Neuron (in vitro differentiated cells): ENCODE data around the gene SRL.

Source experiments
- H2AFZ ChIP-seq: one replicate; pipeline ENCODE4 v1.6.1; 2013; ENCODE audit warnings: low read depth, mild to moderate bottlenecking, inconsistent platforms, low read length, moderate library complexity
- H3K27me3 ChIP-seq: one replicate; pipeline ENCODE4 v1.6.1; 2013; ENCODE audit warnings: low read length; ENCODE audit not compliant: insufficient read depth
- H3K36me3 ChIP-seq: one replicate; pipeline ENCODE4 v1.6.1; 2013; ENCODE audit warnings: low read length; ENCODE audit not compliant: insufficient read depth
- H3K4me1 ChIP-seq: one replicate; pipeline ENCODE4 v1.6.1; 2013; ENCODE audit warnings: low read length; ENCODE audit not compliant: insufficient read depth
- H3K4me3 ChIP-seq: 2 replicates; pipeline ENCODE4 v1.5.1; 2013; ENCODE audit warnings: mild to moderate bottlenecking, low read length, moderate library complexity
- H3K9me3 ChIP-seq: one replicate; pipeline ENCODE4 v1.6.1; 2013; ENCODE audit warnings: low read length

Gene SRL

DNA sequence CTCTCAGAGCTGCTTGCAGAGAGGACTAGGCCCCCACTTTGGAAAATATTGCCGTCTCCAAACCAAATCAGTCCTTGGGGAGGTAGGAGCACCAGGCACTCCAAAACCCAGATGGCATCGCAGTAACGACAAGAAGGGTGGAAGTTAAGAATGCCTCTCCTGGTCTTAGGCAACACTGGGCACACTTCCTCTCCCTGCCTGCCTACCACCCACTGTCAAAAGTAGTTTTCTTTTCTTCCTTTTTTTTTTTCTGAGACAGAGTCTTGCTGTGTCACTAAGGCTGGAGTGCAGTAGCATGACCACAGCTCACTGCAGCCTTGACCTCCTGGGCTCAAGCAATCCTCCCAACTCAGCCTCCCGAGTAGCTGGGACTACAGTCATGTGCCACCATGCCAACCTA, 47.2 kb downstream of the SRL start:
- Histone ChIP-seq H3K36me3 (no peaks in the 10 kb centered on the region), H3K27me3 (no peaks in the 10 kb centered on the region), H3K9me3 (peaks cover 2% of the 10 kb centered on the region)

DNA sequence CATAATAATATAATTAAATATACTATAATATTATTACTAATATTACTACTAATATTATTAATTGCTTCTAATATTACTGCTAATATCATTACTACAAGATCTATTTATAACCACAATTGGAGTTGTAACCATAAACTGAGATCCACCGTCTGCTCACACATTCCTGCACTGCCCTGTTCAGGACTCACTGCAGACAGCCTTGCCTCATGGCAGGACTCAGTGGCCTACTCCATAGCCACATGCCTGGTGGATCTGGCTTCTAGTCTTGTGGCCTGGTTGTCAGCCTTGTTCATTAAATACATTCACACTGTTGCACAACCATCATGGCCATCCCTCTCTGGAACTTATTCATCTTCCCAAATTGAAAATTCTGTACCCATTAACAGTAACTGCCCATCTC, 48.0 kb downstream of the SRL start:
- no peaks in the 10 kb centered on the region for H3K36me3 ChIP-seq
- peaks cover 2% of the 10 kb centered on the region for H3K9me3 ChIP-seq
- no peak overlapping the region for H2AFZ ChIP-seq
- no peak overlapping the region for H3K4me3 ChIP-seq
- no peaks in the 10 kb centered on the region for H3K4me1 ChIP-seq
- H3K27me3 ChIP-seq, result no peaks in the 10 kb centered on the region

More for the DNA sequence above, 47.2 kb downstream of the SRL start:
- Histone ChIP-seq H2AFZ (no peak overlapping the region), H3K4me3 (no peak overlapping the region), H3K4me1 (no peaks in the 10 kb centered on the region)

DNA sequence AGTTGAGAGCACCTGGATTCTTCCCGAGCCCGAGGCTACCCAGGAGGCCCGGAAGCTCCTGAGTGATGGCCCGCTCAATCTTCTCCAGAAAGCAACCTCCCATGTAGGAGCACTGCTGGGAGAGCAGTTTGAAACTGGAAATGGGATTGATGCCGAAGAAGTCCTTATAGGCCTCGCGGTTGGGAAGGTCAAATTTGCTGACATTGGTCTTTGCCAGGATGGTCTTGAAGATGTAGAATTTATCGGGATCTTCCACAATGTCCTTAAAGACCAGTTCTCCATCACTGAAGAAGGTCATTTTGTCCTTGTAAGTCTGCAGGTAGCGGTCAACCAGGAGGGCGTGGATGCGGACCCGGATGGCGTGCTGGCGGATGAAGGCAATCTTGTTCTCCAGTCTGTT, 49.7 kb downstream of the SRL start:
- H2AFZ ChIP-seq, result no peak overlapping the region
- peaks cover 2% of the 10 kb centered on the region for H3K9me3 ChIP-seq
- H3K27me3 ChIP-seq, result no peaks in the 10 kb centered on the region
- no peaks in the 10 kb centered on the region for H3K4me1 ChIP-seq
- H3K4me3 ChIP-seq, result no peak overlapping the region
- no peaks in the 10 kb centered on the region for H3K36me3 ChIP-seq

DNA sequence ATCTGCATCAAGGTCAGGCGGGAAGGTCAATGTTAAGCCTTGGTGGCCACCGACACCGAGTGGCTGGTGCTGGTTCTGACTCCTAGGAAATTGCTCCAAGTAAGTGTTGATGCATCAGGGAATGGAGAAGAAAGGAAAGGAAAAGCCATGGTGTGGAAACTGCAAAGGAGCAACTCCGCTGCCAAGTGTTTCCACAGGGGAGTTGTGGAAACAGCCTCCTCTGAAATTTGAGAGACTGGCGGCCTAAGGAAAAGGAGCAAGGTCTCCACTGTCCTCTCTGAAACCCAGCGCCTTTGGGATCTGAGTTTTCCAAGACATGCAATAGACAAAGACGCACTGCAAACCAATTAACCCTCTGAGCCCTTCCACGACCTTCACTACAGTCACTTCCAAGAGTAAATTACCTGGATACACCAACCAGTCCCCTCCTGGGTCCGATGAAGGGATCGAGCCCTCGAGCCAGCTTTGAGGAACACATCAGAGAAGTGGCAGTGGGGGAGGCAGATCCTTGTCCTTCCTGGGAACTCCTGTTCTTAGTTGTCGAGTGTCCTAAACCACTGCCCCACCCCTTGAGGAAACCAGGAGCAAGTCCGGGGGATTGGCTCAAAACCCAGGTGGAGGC, 51.1 kb downstream of the SRL start:
- Histone ChIP-seq H3K27me3 (no peaks in the 10 kb centered on the region), H3K4me1 (no peaks in the 10 kb centered on the region), H3K36me3 (no peaks in the 10 kb centered on the region), H2AFZ (no peak overlapping the region), H3K4me3 (no peak overlapping the region), H3K9me3 (peaks cover 2% of the 10 kb centered on the region)

DNA sequence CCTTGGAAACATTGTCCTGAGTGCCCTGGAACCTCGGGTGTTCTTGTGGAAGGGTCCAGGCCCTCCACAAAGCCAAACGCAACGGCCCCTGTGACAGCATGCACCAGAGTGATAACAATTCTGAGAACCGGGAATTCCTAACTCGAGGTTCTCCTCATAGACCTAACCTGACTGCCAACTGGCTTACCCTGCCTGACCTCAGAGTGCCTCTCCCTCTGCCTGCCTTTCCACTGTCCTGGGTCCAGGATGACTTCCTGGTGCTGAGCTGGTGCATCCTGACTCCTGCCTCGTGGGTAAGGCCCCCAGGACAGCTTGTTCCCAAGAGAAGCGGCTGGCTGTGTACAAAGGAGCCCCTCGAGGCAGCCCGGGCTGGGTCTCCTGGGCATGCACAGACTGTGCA, 51.8 kb downstream of the SRL start:
- no peaks in the 10 kb centered on the region for H3K27me3 ChIP-seq
- no peaks in the 10 kb centered on the region for H3K36me3 ChIP-seq
- H2AFZ ChIP-seq, result no peak overlapping the region

DNA sequence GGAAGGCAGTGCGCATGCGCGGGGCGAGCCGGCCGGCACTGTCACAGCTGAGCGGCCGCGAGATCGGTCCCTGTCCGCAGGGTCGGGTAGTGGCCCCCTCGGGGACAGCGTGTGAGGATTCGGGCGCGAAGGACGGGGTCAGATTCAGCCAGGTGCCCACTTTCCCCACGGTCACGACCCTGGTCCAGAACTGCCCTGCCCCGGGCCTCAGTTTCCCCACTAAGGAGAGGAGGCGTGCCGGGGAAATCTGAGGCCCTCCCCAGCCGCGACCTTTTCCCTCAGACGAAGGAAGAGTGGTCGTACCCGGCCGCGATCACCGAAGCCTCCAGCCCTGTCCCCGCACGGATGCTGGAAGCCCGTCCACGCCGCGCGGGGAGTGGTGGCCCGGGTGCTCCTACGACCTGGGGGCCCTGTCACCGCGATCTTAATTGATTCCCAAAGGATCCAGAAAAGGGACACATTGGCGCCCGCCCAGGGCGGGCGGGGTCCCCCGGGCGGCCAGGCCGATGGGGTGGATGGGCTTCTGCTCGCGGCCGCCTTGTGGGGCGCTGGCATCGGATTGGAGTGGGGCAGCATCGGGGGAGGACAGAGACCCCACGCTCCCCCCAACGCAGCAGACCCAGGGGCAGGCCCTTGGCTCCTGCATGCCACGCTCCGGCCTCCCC, 57.7 kb downstream of the SRL start:
- no peaks in the 10 kb centered on the region for H3K36me3 ChIP-seq
- no peaks in the 10 kb centered on the region for H3K9me3 ChIP-seq
- peak overlapping the region; percentile 67 for H3K4me3 ChIP-seq
- H3K4me1 ChIP-seq, result no peaks in the 10 kb centered on the region
- H2AFZ ChIP-seq, result peak overlapping the region; percentile 87
- H3K27me3 ChIP-seq, result no peaks in the 10 kb centered on the region

More for the DNA sequence above, 51.8 kb downstream of the SRL start:
- Histone ChIP-seq H3K4me1 (no peaks in the 10 kb centered on the region), H3K9me3 (peaks cover 2% of the 10 kb centered on the region), H3K4me3 (no peak overlapping the region)

DNA sequence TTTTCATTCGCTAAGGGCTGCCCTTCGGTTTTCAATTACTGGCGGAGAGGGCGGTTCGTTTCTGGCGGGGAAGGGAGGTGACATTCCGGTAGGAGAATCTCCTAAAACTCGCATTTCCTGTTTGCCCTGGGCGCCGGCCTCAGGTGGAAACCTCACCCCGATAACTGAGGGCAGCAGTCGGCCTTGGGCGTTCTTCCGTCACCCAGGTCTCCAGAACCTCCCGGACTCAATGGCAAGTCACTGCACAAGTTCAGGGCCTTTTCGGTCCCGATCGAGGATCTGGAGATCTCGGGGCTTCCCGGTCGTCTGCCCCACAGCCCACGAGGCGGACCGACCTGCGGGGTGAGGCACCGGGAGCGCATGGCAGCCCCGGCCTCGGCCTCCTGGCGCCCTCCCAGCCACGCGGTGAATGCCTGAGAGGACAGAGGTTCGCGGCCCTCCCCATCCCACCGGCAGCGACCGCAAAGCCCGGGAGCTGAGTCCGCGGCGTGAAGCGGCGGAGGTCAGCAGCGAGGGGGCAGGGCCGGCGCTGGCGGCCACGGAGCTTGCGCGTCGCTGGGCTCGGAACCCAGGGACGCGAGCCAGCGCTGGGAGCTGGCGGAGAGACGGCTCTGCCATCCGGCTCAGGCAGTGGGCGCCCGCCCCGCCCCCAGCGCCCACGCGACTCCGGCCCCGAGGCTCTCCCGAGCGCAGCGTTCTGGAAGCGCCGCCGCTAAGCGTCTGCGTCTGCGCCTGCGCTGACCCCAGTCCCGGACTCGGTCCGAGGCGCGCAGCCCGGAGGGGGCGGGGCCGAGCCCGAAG, 58.4 kb downstream of the SRL start:
- Histone ChIP-seq H3K9me3 (no peaks in the 10 kb centered on the region), H3K27me3 (no peaks in the 10 kb centered on the region), H3K4me3 (peak overlapping the region; percentile 67), H3K36me3 (no peaks in the 10 kb centered on the region), H2AFZ (peak overlapping the region; percentile 96), H3K4me1 (no peaks in the 10 kb centered on the region)

DNA sequence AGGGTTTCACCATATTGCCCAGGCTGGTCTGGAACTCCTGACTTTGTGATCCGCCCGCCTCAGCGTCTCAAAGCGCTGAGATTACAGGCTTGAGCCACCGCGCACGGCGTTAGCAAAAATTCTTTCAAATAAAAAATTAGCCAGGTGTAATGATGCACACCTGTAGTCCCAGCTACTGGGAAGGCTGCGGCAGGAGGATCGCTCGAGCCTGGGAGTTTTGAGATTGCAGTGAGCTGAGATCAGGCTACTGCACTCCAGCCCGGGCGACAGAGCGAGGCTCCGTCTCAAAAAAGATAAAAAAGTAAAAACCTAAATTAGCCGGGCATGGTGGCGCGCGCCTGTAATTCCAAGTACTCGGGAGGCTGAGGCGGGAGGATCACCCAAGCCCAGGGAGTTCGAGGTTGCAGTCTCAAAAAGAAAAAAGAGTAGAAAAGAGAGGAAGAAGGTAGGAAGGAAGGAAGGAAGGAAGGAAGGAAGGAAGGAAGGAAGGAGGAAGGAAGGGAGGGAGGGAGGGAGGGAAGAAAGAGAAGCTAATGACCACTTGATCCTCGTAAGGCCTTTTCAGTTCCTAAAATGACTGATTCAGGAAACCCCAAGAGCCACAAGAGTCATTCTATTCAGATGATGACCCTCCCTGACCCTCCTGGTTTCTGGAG, 59.2 kb downstream of the SRL start:
- no peaks in the 10 kb centered on the region for H3K27me3 ChIP-seq
- H3K4me3 ChIP-seq, result peak overlapping the region; percentile 67
- H2AFZ ChIP-seq, result peak overlapping the region; percentile 96
- no peaks in the 10 kb centered on the region for H3K4me1 ChIP-seq
- H3K9me3 ChIP-seq, result no peaks in the 10 kb centered on the region
- no peaks in the 10 kb centered on the region for H3K36me3 ChIP-seq

DNA sequence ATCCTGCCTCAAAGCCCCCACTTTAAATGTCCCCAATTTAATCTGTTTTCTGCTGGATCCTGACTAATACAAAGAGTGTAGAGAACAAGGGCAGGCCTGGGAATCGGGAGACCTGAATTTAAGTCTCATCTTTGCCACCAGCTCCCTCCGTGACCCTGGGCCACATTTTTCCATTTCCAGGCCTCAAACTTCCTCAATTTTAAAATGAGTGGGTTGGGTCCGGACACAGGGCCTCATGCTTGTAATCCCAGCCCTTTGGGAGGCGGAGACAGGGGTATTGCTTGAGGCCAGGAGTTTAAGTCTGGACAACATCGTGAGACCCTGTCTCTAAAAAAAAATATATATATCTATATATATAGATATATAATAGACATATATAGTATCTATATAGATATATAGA, 61.4 kb downstream of the SRL start:
- H3K4me1 ChIP-seq, result no peaks in the 10 kb centered on the region
- H3K4me3 ChIP-seq, result no peak overlapping the region
- no peaks in the 10 kb centered on the region for H3K36me3 ChIP-seq

DNA sequence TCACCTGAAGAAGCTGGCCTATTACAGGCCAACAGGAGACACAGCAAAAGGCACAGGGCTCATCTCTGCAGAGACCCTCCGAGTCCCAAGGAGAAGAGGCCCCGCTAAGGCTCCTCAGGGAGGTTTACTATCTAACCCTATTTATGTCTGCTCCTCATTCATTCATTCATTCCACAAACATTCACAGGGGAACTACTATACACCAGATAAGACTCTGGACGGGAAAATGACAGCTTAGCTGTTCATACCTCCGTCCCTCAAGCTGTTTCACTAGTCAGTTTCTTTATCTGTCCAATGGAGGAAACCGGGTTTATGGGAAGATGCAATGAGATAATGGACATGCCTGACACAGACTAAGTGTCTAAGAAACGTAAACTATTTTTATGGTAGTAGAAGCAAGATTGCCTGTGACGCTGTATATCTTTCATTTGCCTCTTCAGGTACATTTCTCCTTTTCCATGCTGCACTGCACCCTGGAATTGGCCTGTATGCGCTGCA, 62.1 kb downstream of the SRL start:
- Histone ChIP-seq H3K27me3 (no peaks in the 10 kb centered on the region), H3K4me1 (no peaks in the 10 kb centered on the region), H2AFZ (no peak overlapping the region), H3K36me3 (no peaks in the 10 kb centered on the region), H3K9me3 (no peaks in the 10 kb centered on the region), H3K4me3 (no peak overlapping the region)

More for the DNA sequence above, 61.4 kb downstream of the SRL start:
- no peaks in the 10 kb centered on the region for H3K27me3 ChIP-seq
- no peak overlapping the region for H2AFZ ChIP-seq
- H3K9me3 ChIP-seq, result no peaks in the 10 kb centered on the region

DNA sequence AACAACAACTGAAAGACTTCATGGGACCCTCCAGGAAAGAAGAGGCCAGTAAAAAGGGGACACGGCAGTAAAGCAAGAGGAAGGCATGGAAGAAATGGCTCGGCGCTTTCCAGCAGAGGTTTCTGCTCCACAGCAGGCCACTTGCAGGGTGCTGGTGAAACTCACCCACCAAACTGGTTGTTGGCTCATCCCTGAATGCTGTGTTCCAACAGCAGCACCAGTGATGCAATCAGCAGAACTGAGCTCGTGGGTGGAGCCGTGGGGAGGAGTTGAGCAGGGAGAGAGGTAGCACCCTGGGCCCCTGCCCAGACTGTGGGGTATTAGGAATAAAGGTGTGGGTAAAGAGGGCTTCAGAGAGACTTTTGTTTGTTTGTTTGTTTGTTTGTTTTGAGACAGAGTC, 62.9 kb downstream of the SRL start:
- H3K36me3 ChIP-seq, result no peaks in the 10 kb centered on the region
- no peaks in the 10 kb centered on the region for H3K4me1 ChIP-seq
- no peaks in the 10 kb centered on the region for H3K9me3 ChIP-seq
- H3K27me3 ChIP-seq, result no peaks in the 10 kb centered on the region
- no peak overlapping the region for H2AFZ ChIP-seq
- H3K4me3 ChIP-seq, result no peak overlapping the region

DNA sequence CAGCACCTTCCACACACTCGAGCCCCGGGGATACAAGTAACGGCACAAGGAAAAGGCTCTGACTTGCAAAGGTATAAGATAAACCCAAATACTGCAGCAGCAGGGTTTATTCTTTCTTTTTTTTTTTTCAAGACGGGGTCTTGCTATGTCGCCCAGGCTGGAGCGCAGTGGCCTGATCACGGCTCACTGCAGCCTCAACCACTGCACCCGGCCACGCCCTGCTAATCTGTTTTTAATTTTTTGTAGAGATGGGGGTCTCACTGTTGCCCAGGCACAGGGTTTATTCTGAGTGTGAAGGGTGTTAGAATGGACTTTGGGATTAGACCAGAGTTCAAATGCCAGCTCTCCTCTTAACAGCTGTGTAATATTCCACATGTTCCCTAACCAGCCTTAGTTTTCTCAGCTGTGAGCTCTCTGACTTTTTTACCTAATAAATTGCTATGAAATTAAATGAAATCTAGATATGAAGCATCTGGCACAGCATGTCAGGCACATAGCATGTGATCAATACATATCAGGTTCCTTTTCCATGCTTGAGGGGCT, 63.3 kb downstream of the SRL start:
- no peaks in the 10 kb centered on the region for H3K36me3 ChIP-seq
- H3K4me1 ChIP-seq, result no peaks in the 10 kb centered on the region
- no peaks in the 10 kb centered on the region for H3K27me3 ChIP-seq
- no peaks in the 10 kb centered on the region for H3K9me3 ChIP-seq
- no peak overlapping the region for H3K4me3 ChIP-seq
- no peak overlapping the region for H2AFZ ChIP-seq
